Liver (tissue), 3 donors: ENCODE measurements around the gene FGFRL1.

Source experiments
- EGR1 ChIP-seq, 2 donors: IDR thresholded peaks; 2 replicates each; pipeline ENCODE4 v1.6.1; 2016 to 2018; ENCODE audit warnings: antibody characterized with exemption in 2 of 2, low read depth in 2 of 2
- JUND ChIP-seq, 2 donors: IDR thresholded peaks; 2 replicates each; pipeline ENCODE4 v1.6.1; 2016; ENCODE audit warnings: antibody characterized with exemption in 2 of 2
- RAD21 ChIP-seq, 2 donors: IDR thresholded peaks; 2 replicates each; pipeline ENCODE4 v1.6.1; 2016; ENCODE audit warnings: antibody characterized with exemption in 2 of 2, mild to moderate bottlenecking in 2 of 2
- RXRA ChIP-seq, 2 donors: IDR thresholded peaks; 2 replicates each; pipeline ENCODE4 v1.6.1; 2017 to 2018; ENCODE audit warnings: antibody characterized with exemption in 2 of 2, mild to moderate bottlenecking in 1 of 2
- TAF1 ChIP-seq: conservative IDR thresholded peaks from 2 replicates; pipeline ENCODE4 v1.6.1; 2016; ENCODE audit warnings: antibody characterized with exemption, mild to moderate bottlenecking
- YY1 ChIP-seq: IDR thresholded peaks from 2 replicates; pipeline ENCODE4 v1.6.1; 2016; ENCODE audit warnings: antibody characterized with exemption, mild to moderate bottlenecking
- TF ChIP-seq, protein P1 (sequence below): IDR thresholded peaks from 2 replicates; pipeline ENCODE4 v1.6.1; 2016; ENCODE audit warnings: antibody characterized with exemption
- TF ChIP-seq, protein P2 (sequence below): fragments of 150-350 bp; IDR thresholded peaks from 2 replicates; pipeline ENCODE4 v1.5.1; 2017; ENCODE audit warnings: improper control_type of control experiment, low read depth, low read length; ENCODE audit not compliant: missing input control
- TF ChIP-seq, protein P3 (sequence below): IDR thresholded peaks from 2 replicates; pipeline ENCODE4 v1.6.1; 2016; ENCODE audit warnings: antibody characterized with exemption
- TF ChIP-seq, protein P4 (sequence below): IDR thresholded peaks from 2 replicates; pipeline ENCODE4 v1.6.1; 2016; ENCODE audit warnings: antibody characterized with exemption, mild to moderate bottlenecking
- donor health status: healthy.
- donor health status: healthy.

DNA sequence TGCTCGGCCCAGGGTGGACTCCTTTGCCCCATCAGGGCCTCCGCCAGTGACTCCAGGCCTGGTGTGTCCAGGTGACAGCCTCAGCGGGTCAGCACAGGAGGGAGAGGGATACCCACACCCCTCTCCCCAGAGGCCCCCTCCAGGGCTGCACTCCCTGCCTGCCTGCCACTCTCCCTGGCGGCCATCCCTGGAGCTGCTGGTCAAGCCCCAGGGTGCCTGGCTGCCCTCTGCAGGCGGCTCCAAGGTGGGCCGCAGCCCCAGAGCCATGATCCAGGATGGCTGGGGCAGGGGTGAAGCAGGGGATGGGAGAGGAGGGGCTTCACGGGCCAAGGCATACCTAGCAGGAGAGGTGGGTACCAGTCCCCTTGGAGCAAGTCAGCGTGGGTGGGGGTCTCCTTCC, 3.8 kb downstream of the FGFRL1 start:
- TF ChIP-seq, protein P1, sequence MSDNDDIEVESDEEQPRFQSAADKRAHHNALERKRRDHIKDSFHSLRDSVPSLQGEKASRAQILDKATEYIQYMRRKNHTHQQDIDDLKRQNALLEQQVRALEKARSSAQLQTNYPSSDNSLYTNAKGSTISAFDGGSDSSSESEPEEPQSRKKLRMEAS, result no peak
- TF ChIP-seq JUND (IDR thresholded peaks at IDR 0.05) (no peak), YY1 (no peak), RAD21 (IDR thresholded peaks at IDR 0.05) (no peak), TAF1 (no peak), RXRA (IDR thresholded peaks at IDR 0.05) (no peak), EGR1 (IDR thresholded peaks at IDR 0.05; ENCODE audit: low read depth in 2 of 2) (no peak)
- TF ChIP-seq, protein P2, sequence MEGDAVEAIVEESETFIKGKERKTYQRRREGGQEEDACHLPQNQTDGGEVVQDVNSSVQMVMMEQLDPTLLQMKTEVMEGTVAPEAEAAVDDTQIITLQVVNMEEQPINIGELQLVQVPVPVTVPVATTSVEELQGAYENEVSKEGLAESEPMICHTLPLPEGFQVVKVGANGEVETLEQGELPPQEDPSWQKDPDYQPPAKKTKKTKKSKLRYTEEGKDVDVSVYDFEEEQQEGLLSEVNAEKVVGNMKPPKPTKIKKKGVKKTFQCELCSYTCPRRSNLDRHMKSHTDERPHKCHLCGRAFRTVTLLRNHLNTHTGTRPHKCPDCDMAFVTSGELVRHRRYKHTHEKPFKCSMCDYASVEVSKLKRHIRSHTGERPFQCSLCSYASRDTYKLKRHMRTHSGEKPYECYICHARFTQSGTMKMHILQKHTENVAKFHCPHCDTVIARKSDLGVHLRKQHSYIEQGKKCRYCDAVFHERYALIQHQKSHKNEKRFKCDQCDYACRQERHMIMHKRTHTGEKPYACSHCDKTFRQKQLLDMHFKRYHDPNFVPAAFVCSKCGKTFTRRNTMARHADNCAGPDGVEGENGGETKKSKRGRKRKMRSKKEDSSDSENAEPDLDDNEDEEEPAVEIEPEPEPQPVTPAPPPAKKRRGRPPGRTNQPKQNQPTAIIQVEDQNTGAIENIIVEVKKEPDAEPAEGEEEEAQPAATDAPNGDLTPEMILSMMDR, result no peak
- TF ChIP-seq, protein P3, sequence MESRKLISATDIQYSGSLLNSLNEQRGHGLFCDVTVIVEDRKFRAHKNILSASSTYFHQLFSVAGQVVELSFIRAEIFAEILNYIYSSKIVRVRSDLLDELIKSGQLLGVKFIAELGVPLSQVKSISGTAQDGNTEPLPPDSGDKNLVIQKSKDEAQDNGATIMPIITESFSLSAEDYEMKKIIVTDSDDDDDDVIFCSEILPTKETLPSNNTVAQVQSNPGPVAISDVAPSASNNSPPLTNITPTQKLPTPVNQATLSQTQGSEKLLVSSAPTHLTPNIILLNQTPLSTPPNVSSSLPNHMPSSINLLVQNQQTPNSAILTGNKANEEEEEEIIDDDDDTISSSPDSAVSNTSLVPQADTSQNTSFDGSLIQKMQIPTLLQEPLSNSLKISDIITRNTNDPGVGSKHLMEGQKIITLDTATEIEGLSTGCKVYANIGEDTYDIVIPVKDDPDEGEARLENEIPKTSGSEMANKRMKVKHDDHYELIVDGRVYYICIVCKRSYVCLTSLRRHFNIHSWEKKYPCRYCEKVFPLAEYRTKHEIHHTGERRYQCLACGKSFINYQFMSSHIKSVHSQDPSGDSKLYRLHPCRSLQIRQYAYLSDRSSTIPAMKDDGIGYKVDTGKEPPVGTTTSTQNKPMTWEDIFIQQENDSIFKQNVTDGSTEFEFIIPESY, result no peak
- TF ChIP-seq, protein P4, sequence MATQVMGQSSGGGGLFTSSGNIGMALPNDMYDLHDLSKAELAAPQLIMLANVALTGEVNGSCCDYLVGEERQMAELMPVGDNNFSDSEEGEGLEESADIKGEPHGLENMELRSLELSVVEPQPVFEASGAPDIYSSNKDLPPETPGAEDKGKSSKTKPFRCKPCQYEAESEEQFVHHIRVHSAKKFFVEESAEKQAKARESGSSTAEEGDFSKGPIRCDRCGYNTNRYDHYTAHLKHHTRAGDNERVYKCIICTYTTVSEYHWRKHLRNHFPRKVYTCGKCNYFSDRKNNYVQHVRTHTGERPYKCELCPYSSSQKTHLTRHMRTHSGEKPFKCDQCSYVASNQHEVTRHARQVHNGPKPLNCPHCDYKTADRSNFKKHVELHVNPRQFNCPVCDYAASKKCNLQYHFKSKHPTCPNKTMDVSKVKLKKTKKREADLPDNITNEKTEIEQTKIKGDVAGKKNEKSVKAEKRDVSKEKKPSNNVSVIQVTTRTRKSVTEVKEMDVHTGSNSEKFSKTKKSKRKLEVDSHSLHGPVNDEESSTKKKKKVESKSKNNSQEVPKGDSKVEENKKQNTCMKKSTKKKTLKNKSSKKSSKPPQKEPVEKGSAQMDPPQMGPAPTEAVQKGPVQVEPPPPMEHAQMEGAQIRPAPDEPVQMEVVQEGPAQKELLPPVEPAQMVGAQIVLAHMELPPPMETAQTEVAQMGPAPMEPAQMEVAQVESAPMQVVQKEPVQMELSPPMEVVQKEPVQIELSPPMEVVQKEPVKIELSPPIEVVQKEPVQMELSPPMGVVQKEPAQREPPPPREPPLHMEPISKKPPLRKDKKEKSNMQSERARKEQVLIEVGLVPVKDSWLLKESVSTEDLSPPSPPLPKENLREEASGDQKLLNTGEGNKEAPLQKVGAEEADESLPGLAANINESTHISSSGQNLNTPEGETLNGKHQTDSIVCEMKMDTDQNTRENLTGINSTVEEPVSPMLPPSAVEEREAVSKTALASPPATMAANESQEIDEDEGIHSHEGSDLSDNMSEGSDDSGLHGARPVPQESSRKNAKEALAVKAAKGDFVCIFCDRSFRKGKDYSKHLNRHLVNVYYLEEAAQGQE, result no peak
